Measurements from ENCODE around the gene CHCHD4.
"Not testable (repeated sequence)": the region's sequence is repeated elsewhere in the genome, so short reads cannot be mapped to it uniquely, and the experiment has no call there.

The CHCHD4 gene

GRCh38 chr3:14121859-14122258 lies 2.8 kb downstream of the CHCHD4 start:
- peak overlapping the region; percentile 92; the same call in 1 of the 2 replicates for H3K4me2 ChIP-seq (ENCODE audit: insufficient read depth, low read length)
- TF ChIP-seq EZH2 (IDR thresholded peaks at IDR 0.05; ENCODE audit: borderline replicate concordance, low read depth, low read length, severe bottlenecking) (no peak), CTCF (IDR thresholded peaks at IDR 0.05; ENCODE audit: borderline replicate concordance, extremely low read depth, low read length, poor library complexity, severe bottlenecking) (no peak)
- H3K4me3 ChIP-seq (ENCODE audit: low read depth in 1 of 2, low read length in 2 of 2): no peak overlapping the region
- peaks cover 41% of the 10 kb centered on the region for H3K36me3 ChIP-seq (ENCODE audit: insufficient read depth, low read length)
- H3K4me1 ChIP-seq (ENCODE audit: insufficient read depth, low read length): peaks cover 37% of the 10 kb centered on the region
- H3K9me3 ChIP-seq (ENCODE audit: insufficient read depth, low read length, severe bottlenecking): no peaks in the 10 kb centered on the region
- no peak for DNase-seq
- peaks cover 22% of the 10 kb centered on the region for H4K20me1 ChIP-seq (ENCODE audit: insufficient read depth, low read length)
- no peak overlapping the region for H3K27ac ChIP-seq (ENCODE audit: low read length)
- H2AFZ ChIP-seq (ENCODE audit: low read depth, low read length): no peak overlapping the region
- peaks cover 64% of the 10 kb centered on the region for H3K79me2 ChIP-seq (ENCODE audit: insufficient read depth, low read length)
- H3K9ac ChIP-seq (ENCODE audit: low read depth, low read length): no peak overlapping the region
- H3K27me3 ChIP-seq (ENCODE audit: insufficient read depth, low read length, poor library complexity): no peaks in the 10 kb centered on the region
- no peak for ATAC-seq (ENCODE audit: insufficient read depth, low read depth)

- H3K27ac ChIP-seq (ENCODE audit: low read length); ATAC-seq (ENCODE audit: insufficient read depth, low read depth): not testable (repeated sequence)
Measured at GRCh38 chr3:14120921-14121448, 3.7 kb downstream of the CHCHD4 start.

GRCh38 chr3:14120111-14120920 lies 4.4 kb downstream of the CHCHD4 start:
- Histone ChIP-seq H4K20me1 (ENCODE audit: insufficient read depth, low read length) (peaks cover 7% of the 10 kb centered on the region; the same call in 1 of the 2 replicates), H3K79me2 (ENCODE audit: insufficient read depth, low read length) (peaks cover 49% of the 10 kb centered on the region), H3K27me3 (ENCODE audit: insufficient read depth, low read length, poor library complexity) (no peaks in the 10 kb centered on the region), H3K9ac (ENCODE audit: low read depth, low read length) (no peak overlapping the region), H3K36me3 (ENCODE audit: insufficient read depth, low read length) (peaks cover 51% of the 10 kb centered on the region), H3K4me1 (ENCODE audit: insufficient read depth, low read length) (peaks cover 22% of the 10 kb centered on the region), H3K27ac (ENCODE audit: low read length) (no peak overlapping the region), H3K4me3 (ENCODE audit: low read depth in 1 of 2, low read length in 2 of 2) (no peak overlapping the region), H2AFZ (ENCODE audit: low read depth, low read length) (no peak overlapping the region), H3K4me2 (ENCODE audit: insufficient read depth, low read length) (no peak overlapping the region), H3K9me3 (ENCODE audit: insufficient read depth, low read length, severe bottlenecking) (no peaks in the 10 kb centered on the region)
- ATAC-seq (ENCODE audit: insufficient read depth, low read depth) (no peak), DNase-seq (no peak)
- TF ChIP-seq CTCF (IDR thresholded peaks at IDR 0.05; ENCODE audit: borderline replicate concordance, extremely low read depth, low read length, poor library complexity, severe bottlenecking) (no peak), EZH2 (IDR thresholded peaks at IDR 0.05; ENCODE audit: borderline replicate concordance, low read depth, low read length, severe bottlenecking) (no peak)

More at GRCh38 chr3:14120921-14121448, 3.7 kb downstream of the CHCHD4 start:
- Histone ChIP-seq H3K4me1 (ENCODE audit: insufficient read depth, low read length) (peaks cover 28% of the 10 kb centered on the region), H3K79me2 (ENCODE audit: insufficient read depth, low read length) (peaks cover 56% of the 10 kb centered on the region), H4K20me1 (ENCODE audit: insufficient read depth, low read length) (peaks cover 14% of the 10 kb centered on the region; the same call in 1 of the 2 replicates), H3K36me3 (ENCODE audit: insufficient read depth, low read length) (peaks cover 45% of the 10 kb centered on the region)
- H3K4me2 ChIP-seq (ENCODE audit: insufficient read depth, low read length); H3K9me3 ChIP-seq (ENCODE audit: insufficient read depth, low read length, severe bottlenecking); H2AFZ ChIP-seq (ENCODE audit: low read depth, low read length); H3K4me3 ChIP-seq (ENCODE audit: low read depth in 1 of 2, low read length in 2 of 2); H3K27me3 ChIP-seq (ENCODE audit: insufficient read depth, low read length, poor library complexity); DNase-seq; H3K9ac ChIP-seq (ENCODE audit: low read depth, low read length): not testable (repeated sequence)

- H3K27me3 ChIP-seq (ENCODE audit: insufficient read depth, low read length, poor library complexity): no peaks in the 10 kb centered on the region
- no peak for ATAC-seq (ENCODE audit: insufficient read depth, low read depth)
- H3K9me3 ChIP-seq (ENCODE audit: insufficient read depth, low read length, severe bottlenecking): no peaks in the 10 kb centered on the region
- H3K4me3 ChIP-seq (ENCODE audit: low read depth in 1 of 2, low read length in 2 of 2): no peak overlapping the region
- peaks cover 7% of the 10 kb centered on the region; the same call in 1 of the 2 replicates for H4K20me1 ChIP-seq (ENCODE audit: insufficient read depth, low read length)
- peaks cover 44% of the 10 kb centered on the region for H3K79me2 ChIP-seq (ENCODE audit: insufficient read depth, low read length)
- H3K27ac ChIP-seq (ENCODE audit: low read length): no peak overlapping the region
- DNase-seq: no peak
- no peak overlapping the region for H3K4me2 ChIP-seq (ENCODE audit: insufficient read depth, low read length)
- peaks cover 22% of the 10 kb centered on the region for H3K4me1 ChIP-seq (ENCODE audit: insufficient read depth, low read length)
- no peak overlapping the region for H2AFZ ChIP-seq (ENCODE audit: low read depth, low read length)
- peaks cover 58% of the 10 kb centered on the region for H3K36me3 ChIP-seq (ENCODE audit: insufficient read depth, low read length)
- TF ChIP-seq CTCF (IDR thresholded peaks at IDR 0.05; ENCODE audit: borderline replicate concordance, extremely low read depth, low read length, poor library complexity, severe bottlenecking) (no peak), EZH2 (IDR thresholded peaks at IDR 0.05; ENCODE audit: borderline replicate concordance, low read depth, low read length, severe bottlenecking) (no peak)
- no peak overlapping the region for H3K9ac ChIP-seq (ENCODE audit: low read depth, low read length)
Measured at GRCh38 chr3:14119651-14120050, 5.0 kb downstream of the CHCHD4 start.

Data from DND-41 (cell line).